Stimulated activated CD8-positive, alpha-beta memory T cell treated with anti-CD3 and anti-CD28 coated beads, Interleukin-7, amount 100 ng/mL, for 4 hours (primary cell): Measurements from ENCODE around the gene STK40.

Experiments
- DNase-seq, 2 donors: peaks; one replicate each; pipeline ENCODE4 v3.0.0-alpha.2; 2020; ENCODE audit warnings: low read depth in 2 of 2

Gene STK40

DNA sequence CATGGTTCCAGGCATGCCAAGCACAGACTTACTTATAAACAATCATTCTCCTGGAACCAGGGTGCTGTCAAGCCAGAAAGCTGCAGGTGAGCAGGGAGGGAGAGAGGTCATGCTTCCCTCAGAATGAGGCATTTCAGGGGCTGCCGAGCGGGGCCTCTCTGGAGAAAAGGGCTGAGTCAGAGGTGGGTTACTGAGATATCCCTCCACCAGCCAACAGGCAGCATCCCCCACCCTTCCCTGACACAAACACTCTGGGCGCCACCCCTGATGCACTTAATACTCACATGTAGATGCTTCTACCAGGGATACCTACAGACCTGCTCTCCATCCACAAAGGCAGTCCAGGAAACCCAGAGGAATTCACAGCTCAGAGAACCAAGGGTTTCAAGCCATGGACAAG lies 13.1 kb downstream of the STK40 start:
- DNase-seq: no peak

DNA sequence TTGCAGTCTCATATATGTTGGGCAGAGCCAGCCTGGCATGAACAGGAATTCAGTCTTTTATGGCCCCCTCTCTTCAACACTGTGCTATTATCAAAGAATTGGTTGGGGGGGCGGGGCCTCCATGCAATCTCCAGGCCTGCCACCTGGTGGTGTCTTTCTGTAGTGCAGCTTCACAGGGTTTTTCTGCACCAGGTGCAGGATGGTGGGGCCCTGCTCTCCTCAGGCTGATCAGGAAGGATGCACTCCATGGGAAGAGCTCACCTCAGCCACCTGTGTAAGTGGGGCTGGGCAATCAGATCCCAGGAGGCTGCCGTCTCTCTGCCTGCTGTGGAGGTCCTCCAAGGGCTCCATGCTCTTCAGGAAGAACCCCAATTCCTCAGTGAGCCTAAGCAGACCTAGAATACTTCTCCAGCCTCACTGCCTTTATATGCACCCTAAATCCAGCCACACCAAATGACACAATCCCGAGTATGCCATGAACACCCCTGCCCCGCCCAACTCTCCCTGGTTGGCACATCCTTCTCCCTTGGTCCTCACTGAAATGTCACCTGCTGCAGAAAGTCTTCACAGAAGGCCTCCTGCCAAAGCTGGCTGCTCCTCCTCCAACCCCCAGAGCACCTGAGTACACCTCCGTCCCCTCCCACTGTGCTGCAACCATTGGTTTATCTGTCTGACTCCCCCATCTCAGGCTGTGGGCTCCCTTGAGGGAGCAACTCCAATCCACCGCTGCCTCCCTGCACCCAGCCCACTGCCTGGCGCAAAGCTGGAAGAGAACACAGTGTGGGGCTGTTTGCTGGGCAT lies 16.5 kb downstream of the STK40 start:
- DNase-seq: peak; percentile 62 to 67

- DNase-seq: no peak
Observed at GRCh38 chr1:36367798-36368197, 17.9 kb downstream of the STK40 start.

DNA sequence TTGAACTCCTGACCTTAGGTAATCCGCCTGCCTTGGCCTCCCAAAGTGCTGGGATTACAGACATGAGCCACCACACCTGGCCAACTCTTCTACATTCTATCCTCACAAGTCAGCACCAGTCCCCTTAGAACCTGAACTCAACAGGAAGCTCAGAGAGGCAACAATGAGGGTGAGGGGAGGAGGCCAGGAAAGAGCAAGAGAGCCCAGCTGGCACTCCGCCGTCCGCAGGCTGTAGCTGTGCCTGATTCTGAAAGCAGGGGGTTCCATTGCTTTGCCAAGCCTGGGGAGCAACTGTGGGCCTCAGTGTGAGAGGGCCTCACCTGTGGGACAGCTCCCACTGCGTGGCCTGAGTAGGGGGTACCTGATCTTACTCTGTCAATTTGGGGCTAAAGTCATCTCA lies 18.7 kb downstream of the STK40 start:
- no peak for DNase-seq

DNA sequence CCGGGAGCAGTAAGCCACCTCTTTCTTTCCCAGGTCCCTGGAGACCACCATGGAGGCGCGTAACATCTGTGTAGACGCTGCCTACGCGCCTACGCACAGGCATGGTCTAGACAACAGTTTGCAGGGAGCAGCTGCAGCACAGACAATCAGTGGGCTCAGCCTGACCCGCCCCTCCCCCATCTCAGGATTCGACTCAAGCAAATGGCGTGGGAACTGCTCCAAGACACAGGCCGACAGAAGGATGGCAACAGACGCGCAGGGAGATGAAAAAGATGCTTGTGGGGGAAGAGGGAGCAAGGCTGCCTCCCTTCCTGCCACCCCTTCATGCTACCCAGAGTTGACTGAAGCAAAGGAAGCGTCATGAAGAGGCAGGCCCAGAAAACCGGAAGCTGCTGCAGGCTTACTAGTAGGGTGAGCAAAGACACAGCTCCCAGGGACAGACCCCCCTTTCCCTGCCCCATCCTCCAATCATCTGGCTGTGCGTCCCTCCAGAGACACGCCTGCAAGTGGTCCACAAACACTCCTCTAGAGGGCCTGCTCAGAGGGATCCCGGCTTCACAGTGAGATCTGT lies 19.5 kb downstream of the STK40 start:
- DNase-seq: peak; percentile 31 to 34

DNA sequence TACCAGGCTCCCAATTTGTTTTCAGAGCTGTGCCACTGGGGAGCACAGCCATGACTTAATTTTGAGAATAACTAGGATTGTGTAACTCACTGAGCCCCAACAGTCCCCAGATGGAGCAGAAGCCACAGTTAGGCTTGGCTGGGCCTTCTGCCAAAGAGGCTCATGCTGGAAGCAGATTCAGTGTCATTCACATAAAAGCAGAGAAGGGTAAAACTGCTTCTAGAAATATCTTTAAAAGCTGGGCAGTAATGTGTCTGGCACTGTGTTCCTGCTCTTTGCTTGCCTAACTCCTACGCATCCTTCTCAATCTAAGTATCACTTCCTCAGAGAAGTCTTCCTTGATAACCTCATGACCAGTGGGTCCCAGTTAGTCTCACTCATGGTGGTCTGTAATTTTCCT lies 20.3 kb downstream of the STK40 start:
- no peak for DNase-seq

DNA sequence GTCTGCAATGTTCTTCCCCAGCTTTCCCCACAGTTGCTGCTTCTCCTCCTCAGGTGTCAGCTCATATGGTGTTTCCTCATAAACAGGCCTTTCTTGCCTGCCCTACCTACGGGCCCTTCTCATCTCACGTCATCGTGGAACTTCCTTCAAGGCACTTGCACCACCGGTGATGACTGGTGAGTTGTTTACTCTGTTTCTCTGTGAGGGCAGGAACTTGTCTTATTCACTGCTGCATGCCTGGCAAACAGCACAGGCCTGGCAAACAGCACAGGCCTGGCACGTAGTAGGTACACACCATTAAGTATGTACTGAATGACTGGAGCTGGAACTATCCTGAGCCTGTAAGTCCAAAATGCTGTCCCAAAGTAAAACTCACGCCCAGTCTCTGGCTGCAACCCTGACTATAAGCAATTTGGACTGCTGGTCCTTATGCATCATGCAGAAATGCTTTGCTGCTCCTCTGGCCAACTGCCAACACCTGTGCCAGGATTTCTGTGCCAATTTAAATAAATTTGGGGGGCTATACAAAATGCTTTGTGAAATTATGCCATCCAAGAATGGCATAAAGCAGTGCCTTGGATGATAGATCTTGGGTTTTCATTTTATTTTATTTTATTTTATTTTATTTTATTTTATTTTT lies 25.7 kb downstream of the STK40 start:
- DNase-seq: no peak

- no peak for DNase-seq
Observed at GRCh38 chr1:36359383-36359782, 26.3 kb downstream of the STK40 start.

DNA sequence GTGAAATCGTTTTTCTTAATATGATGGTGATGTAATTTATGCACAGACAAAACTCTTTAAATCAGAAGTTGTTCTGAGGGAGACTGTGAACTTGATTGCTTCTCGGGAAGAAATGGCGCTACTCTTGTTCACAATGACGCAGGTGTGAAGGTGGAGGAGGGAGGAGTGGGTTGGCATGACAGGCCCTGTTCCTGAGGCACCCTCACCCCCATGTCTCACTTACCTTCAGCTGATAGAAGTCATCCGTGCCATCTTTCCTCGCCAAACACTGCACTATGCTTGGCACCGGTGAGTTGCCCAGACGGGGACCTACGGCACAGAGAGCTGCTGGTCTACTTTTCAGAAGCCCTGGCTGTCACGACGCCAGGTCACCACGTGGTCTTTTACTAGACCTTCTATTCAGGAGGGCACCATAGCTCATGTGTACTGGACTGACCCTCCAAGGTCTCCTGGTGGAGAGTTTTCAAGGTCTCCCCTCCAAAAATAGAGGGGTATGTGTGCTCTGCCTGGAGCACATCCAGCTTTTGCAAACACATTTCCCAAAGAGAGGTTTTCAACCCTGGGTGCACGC lies 27.1 kb downstream of the STK40 start:
- no peak for DNase-seq

DNA sequence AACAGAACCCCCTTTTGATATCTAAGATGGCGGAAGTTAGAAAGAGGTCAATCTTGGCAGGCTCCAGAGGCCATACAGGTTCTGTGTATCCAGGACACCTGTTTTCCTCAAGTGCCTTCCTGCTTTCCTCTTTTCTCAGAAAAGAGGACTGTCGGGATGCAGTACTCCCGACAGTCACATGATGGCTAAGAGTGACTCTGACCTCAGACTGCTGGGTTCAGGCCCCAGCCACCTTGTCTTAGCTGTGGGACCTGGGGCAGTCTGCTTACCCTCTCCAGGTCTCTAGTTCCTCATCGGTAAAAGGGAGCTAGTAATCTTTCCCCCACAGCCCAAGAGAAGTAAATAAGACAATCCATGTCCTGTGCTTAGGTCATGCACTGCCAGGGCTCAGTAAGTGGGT lies 29.9 kb downstream of the STK40 start:
- DNase-seq: no peak

DNA sequence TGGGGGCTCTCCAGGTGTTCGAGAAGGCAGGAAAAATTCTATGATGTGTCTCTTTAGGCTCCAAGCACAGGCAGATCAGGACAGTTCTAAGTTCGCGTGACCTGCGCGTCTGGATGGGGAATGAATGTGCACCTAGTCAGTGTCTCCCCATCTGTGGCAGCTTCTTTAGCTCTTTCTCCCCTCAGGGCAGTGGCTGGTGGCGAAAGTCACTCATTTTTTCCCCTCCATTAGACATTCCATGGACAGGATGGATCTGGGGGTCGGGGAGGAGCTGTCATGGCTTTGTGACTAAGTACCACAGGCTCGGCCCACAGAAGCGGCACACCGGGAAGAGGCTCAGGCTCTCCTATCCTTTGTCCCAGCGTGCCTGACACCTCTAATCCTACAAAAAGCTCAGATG lies 31.2 kb downstream of the STK40 start:
- DNase-seq: no peak

GRCh38 chr1:36352910-36353878 lies 32.5 kb downstream of the STK40 start:
- no peak for DNase-seq

- DNase-seq: no peak
Observed at GRCh38 chr1:36352125-36352909, 33.4 kb downstream of the STK40 start.

- DNase-seq: no peak
Observed at GRCh38 chr1:36351227-36351977, 34.3 kb downstream of the STK40 start.

- peak in 1 of 2 donors; percentile 22 for DNase-seq
Observed at GRCh38 chr1:36350659-36351226, 35.0 kb downstream of the STK40 start.

GRCh38 chr1:36349839-36350238 lies 35.9 kb downstream of the STK40 start:
- DNase-seq: no peak

DNA sequence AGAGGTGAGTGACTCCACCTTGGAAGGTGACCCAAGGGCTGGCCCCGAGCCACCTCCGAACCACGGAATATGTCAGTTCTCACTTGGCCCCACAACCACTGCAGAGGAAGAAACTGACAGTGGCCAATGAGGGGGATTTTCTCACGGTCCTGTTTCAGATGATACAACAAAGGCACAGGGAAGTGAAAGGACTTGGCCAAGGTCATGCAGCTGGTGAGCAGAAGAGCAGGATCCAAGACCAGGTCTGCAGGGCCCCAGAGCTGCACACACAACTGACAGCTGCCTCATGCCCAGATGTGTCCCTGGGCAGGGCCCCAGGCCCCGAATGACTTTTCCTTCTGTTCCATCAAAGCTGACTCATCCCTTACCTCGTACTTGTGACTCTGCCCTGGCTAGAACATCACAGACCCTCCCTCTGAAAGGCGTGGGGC lies 36.5 kb downstream of the STK40 start:
- no peak for DNase-seq

- no peak for DNase-seq
Observed at GRCh38 chr1:36346741-36347370, 38.9 kb downstream of the STK40 start.

GRCh38 chr1:36345353-36345752 lies 40.4 kb downstream of the STK40 start:
- DNase-seq: no peak
